Neuronal stem cell (in vitro differentiated cells): ENCODE measurements around the gene MAN2A1.
A peak's percentile ranks its signal among the peaks of the same experiment; 100 is the strongest.

Experiments
- DNase-seq: peaks from one replicate; pipeline ENCODE4 v3.0.0-alpha.2; 2013; ENCODE audit warnings: low spot score
- H2AFZ ChIP-seq: one replicate; pipeline ENCODE4 v1.6.1; 2013; ENCODE audit warnings: mild to moderate bottlenecking, low read length, inconsistent platforms
- H2AK5ac ChIP-seq: 2 replicates; pipeline ENCODE4 v1.6.1; 2013; ENCODE audit warnings: low read depth, mild to moderate bottlenecking, inconsistent platforms, low read length, moderate library complexity, mixed read lengths
- H2BK120ac ChIP-seq: 2 replicates; pipeline ENCODE4 v1.6.1; 2013; ENCODE audit warnings: low read depth, mild to moderate bottlenecking, inconsistent platforms, low read length, moderate library complexity, mixed read lengths
- H2BK12ac ChIP-seq: one replicate; pipeline ENCODE4 v1.6.1; 2013; ENCODE audit warnings: low read length, inconsistent platforms
- H2BK15ac ChIP-seq: 2 replicates; pipeline ENCODE4 v1.6.1; 2013; ENCODE audit warnings: mild to moderate bottlenecking, low read length, inconsistent platforms, mixed read lengths
- H2BK5ac ChIP-seq: one replicate; pipeline ENCODE4 v1.6.1; 2013; ENCODE audit warnings: inconsistent platforms, mild to moderate bottlenecking, low read length, moderate library complexity
- H3K14ac ChIP-seq: one replicate; pipeline ENCODE4 v1.6.1; 2013; ENCODE audit warnings: low read length, inconsistent platforms
- H3K18ac ChIP-seq: 2 replicates; pipeline ENCODE4 v1.6.1; 2013; ENCODE audit warnings: low read length, inconsistent platforms
- H3K23ac ChIP-seq: 2 replicates; pipeline ENCODE4 v1.6.1; 2013; ENCODE audit warnings: low read depth, mild to moderate bottlenecking, mixed read lengths, low read length, inconsistent platforms; ENCODE audit not compliant: poor library complexity
- H3K27ac ChIP-seq: replicated peaks from 3 replicates; pipeline ENCODE4 v1.5.1; 2013; ENCODE audit warnings: low read length, inconsistent platforms
- H3K27me3 ChIP-seq, 3 experiments: 2 replicates each; pipeline ENCODE4 v1.6.1; 2013; ENCODE audit warnings: low read length in 3 of 3, mild to moderate bottlenecking in 2 of 3, inconsistent platforms in 1 of 3, low read depth in 1 of 3, mixed read lengths in 1 of 3, moderate library complexity in 1 of 3; ENCODE audit not compliant: control insufficient read depth in 3 of 3, insufficient read depth in 3 of 3
- H3K36me3 ChIP-seq, 2 donors: replicated peaks in 1 of 2; 2 replicates each; pipeline ENCODE4 v1.6.1; 2013; ENCODE audit warnings: low read length in 2 of 2; ENCODE audit not compliant: control insufficient read depth in 2 of 2, insufficient read depth in 2 of 2
- H3K4ac ChIP-seq: 2 replicates; pipeline ENCODE4 v1.6.1; 2013; ENCODE audit warnings: inconsistent platforms, mild to moderate bottlenecking, low read length, moderate library complexity
- H3K4me1 ChIP-seq, 2 donors: 1 replicate in 1 of 2; 2 replicates in 1 of 2; pipeline ENCODE4 v1.6.1; 2013; ENCODE audit warnings: low read length in 2 of 2, low read depth in 1 of 2; ENCODE audit not compliant: control insufficient read depth in 2 of 2, insufficient read depth in 1 of 2
- H3K4me2 ChIP-seq: one replicate; pipeline ENCODE4 v1.6.1; 2013; ENCODE audit warnings: mild to moderate bottlenecking, low read length, inconsistent platforms; ENCODE audit not compliant: insufficient read depth, poor library complexity, severe bottlenecking
- H3K4me3 ChIP-seq, 2 donors: 2 replicates each; pipeline ENCODE4 v1.5.1; 2013; ENCODE audit warnings: low read length in 2 of 2, mild to moderate bottlenecking in 2 of 2, inconsistent platforms in 1 of 2, moderate library complexity in 1 of 2
- H3K79me1 ChIP-seq: one replicate; pipeline ENCODE4 v1.6.1; 2013; ENCODE audit warnings: low read depth, mild to moderate bottlenecking, inconsistent platforms, low read length, moderate library complexity
- H3K9ac ChIP-seq: one replicate; pipeline ENCODE4 v1.6.1; 2013; ENCODE audit warnings: mild to moderate bottlenecking, low read depth, low read length, inconsistent platforms; ENCODE audit not compliant: poor library complexity
- H3K9me3 ChIP-seq, 2 donors: replicated peaks in 1 of 2; 2 replicates each; pipeline versions ENCODE3 to v1.6.1; 2013; ENCODE audit warnings: low read length in 2 of 2, mild to moderate bottlenecking in 2 of 2, inconsistent platforms in 1 of 2, low read depth in 1 of 2, mixed read lengths in 1 of 2, moderate library complexity in 1 of 2; ENCODE audit not compliant: control insufficient read depth in 2 of 2, insufficient read depth in 1 of 2
- H4K8ac ChIP-seq: one replicate; pipeline ENCODE4 v1.6.1; 2013; ENCODE audit warnings: low read depth, mild to moderate bottlenecking, inconsistent platforms, low read length, moderate library complexity
- H4K91ac ChIP-seq: one replicate; pipeline ENCODE4 v1.6.1; 2013; ENCODE audit warnings: low read length, low read depth, mild to moderate bottlenecking, inconsistent platforms; ENCODE audit not compliant: poor library complexity
- WGBS, 2 donors: extraction: QIAGEN DNeasy Blood & Tissue Kit; methylation state at CpG; one replicate each; pipeline ENCODE4 v1.1.7; 2013; ENCODE audit warnings: missing lambda C conversion rate in 2 of 2, mixed read lengths in 1 of 2; ENCODE audit not compliant: insufficient read length in 2 of 2, insufficient replicate concordance in 1 of 2; ENCODE audit errors: extremely low coverage in 2 of 2; 5-methylcytosine and 5-hydroxymethylcytosine counted together

MAN2A1 gene

DNA sequence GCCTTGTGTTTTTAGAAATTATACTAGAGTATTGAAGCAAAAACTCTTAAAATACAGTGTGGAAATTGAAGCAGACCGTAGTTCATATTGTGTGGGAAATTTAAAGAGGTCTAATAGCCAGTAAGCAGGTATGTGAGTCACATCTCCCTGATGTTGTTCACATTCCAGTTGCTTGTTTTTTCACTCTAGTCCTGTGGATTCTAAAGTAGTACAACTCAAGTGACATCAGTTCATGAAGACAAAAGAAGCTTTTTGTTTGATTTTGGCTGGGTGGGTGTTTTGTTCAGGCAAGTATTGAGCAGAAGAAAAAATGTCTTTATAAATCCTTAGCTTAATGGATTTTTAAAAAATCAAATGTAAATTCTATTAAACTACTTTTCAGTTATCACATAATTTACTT is 216.2 kb downstream of the MAN2A1 start:
- peak; percentile 15 for DNase-seq
- no peak overlapping the region for H3K23ac ChIP-seq
- WGBS, 2 donors: no CpG with 5 or more reads among the region's 1 CpG

DNA sequence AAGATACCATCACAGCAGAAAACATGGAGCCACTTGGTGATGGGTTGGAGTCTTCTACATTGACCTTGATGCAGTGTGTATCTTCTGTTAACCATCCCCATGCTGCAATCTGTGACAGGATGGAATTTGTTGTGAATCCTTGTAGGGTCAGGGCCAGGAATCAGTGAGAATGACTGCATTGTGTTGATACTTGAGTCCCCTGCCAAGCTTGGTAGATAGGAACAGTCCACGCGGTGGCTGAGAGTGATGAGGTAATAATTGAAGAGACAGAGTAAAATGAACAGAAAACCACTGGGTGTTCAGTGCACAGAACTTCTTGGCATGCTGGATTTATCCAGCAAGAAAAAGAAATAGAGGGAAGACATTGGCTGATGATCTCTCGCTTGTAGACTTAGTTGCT is 217.5 kb downstream of the MAN2A1 start:
- no peak overlapping the region for H3K27ac ChIP-seq
- H3K27me3 ChIP-seq: no peaks in the 10 kb centered on the region
- no peak overlapping the region for H3K4me2 ChIP-seq
- peaks cover 11 to 12% of the 10 kb centered on the region in 2 donors for H3K4me1 ChIP-seq
- no CpG with 5 or more reads among the region's 3 CpGs for WGBS, 2 donors
- H2AK5ac ChIP-seq: no peak overlapping the region
- peak overlapping the region; percentile 68 for H3K18ac ChIP-seq
- no peak overlapping the region for H2AFZ ChIP-seq
- H3K36me3 ChIP-seq: no peaks in the 10 kb centered on the region
- no peak overlapping the region for H2BK12ac ChIP-seq
- H3K4me3 ChIP-seq: no peak overlapping the region
- H3K14ac ChIP-seq: no peak overlapping the region
- no peak overlapping the region for H3K9ac ChIP-seq
- H2BK120ac ChIP-seq: no peak overlapping the region
- H3K79me1 ChIP-seq: no peaks in the 10 kb centered on the region
- no peak overlapping the region for H4K91ac ChIP-seq
- H2BK5ac ChIP-seq: no peak overlapping the region
- DNase-seq: no peak
- no peaks in the 10 kb centered on the region for H3K9me3 ChIP-seq
- H3K4ac ChIP-seq: no peak overlapping the region
- H4K8ac ChIP-seq: no peak overlapping the region
- H3K23ac ChIP-seq: no peak overlapping the region
- H2BK15ac ChIP-seq: no peak overlapping the region

More for the DNA sequence above, 216.2 kb downstream of the MAN2A1 start:
- no peak overlapping the region for H4K91ac ChIP-seq
- H2AFZ ChIP-seq: no peak overlapping the region
- no peaks in the 10 kb centered on the region for H3K79me1 ChIP-seq
- no peak overlapping the region for H3K9ac ChIP-seq
- H2BK15ac ChIP-seq: no peak overlapping the region
- no peak overlapping the region for H3K27ac ChIP-seq
- no peak overlapping the region for H2AK5ac ChIP-seq
- H2BK12ac ChIP-seq: no peak overlapping the region
- no peaks in the 10 kb centered on the region for H3K9me3 ChIP-seq
- no peak overlapping the region for H2BK120ac ChIP-seq
- H3K4me1 ChIP-seq: peaks cover 10 to 12% of the 10 kb centered on the region in 2 donors
- no peak overlapping the region for H3K4ac ChIP-seq
- no peak overlapping the region for H3K4me3 ChIP-seq
- no peak overlapping the region for H4K8ac ChIP-seq
- H3K18ac ChIP-seq: no peak overlapping the region
- no peak overlapping the region for H2BK5ac ChIP-seq
- no peak overlapping the region for H3K4me2 ChIP-seq
- H3K14ac ChIP-seq: no peak overlapping the region
- H3K27me3 ChIP-seq: no peaks in the 10 kb centered on the region
- no peaks in the 10 kb centered on the region for H3K36me3 ChIP-seq

DNA sequence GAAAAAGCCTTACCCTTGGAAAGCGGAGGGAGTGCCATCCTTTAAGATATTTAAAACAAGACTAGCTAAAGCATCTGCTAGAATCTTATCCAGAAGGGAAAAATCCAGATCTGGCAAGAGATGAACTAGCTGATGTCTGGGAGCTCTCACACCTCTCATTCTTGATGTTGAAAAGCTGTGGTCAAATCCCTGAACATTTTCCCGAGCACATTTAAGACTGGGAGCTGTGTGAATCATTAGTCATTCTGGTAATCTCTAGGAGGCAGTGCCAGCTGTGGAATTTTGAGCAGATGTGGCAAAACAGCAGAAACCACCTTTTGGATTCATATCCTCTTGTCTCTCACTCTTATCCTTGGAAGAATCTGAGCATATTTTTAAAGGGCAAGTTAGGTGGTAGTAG is 218.0 kb downstream of the MAN2A1 start:
- no peak overlapping the region for H2BK15ac ChIP-seq
- no peaks in the 10 kb centered on the region for H3K79me1 ChIP-seq
- no peaks in the 10 kb centered on the region for H3K36me3 ChIP-seq
- no peak overlapping the region for H2BK120ac ChIP-seq
- no peak overlapping the region for H4K8ac ChIP-seq
- no peak overlapping the region for H3K18ac ChIP-seq
- no peak overlapping the region for H2BK12ac ChIP-seq
- H3K27ac ChIP-seq: no peak overlapping the region
- H3K27me3 ChIP-seq: no peaks in the 10 kb centered on the region
- WGBS, 2 donors: no CpG with 5 or more reads among the region's 2 CpGs
- H3K4me2 ChIP-seq: no peak overlapping the region
- H3K4me1 ChIP-seq: peaks cover 11 to 12% of the 10 kb centered on the region in 2 donors
- H3K4ac ChIP-seq: no peak overlapping the region
- no peak overlapping the region for H3K23ac ChIP-seq
- no peak overlapping the region for H3K9ac ChIP-seq
- H2BK5ac ChIP-seq: no peak overlapping the region
- no peak overlapping the region for H3K14ac ChIP-seq
- DNase-seq: no peak
- H4K91ac ChIP-seq: no peak overlapping the region
- H2AFZ ChIP-seq: no peak overlapping the region
- H3K4me3 ChIP-seq: no peak overlapping the region
- no peaks in the 10 kb centered on the region for H3K9me3 ChIP-seq
- H2AK5ac ChIP-seq: no peak overlapping the region

DNA sequence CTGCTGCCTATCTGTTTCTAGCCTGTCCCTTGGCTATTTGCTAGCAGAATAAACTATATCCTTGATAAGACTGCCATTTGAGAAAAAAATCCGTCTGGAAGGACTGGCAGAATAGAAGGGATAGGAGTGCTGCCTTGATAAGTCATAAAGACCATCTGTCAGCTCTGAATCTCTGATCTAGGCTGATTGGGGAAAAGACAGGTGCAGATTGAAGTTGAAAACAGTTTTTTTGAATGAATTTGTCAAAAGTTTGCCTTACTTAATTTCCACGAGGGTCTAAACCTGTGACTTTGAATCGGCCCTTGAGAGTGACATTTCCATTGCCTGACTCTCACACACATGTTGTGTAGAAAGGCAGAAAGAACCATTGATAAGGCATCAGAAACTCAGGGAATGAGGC is 218.6 kb downstream of the MAN2A1 start:
- H3K27ac ChIP-seq: no peak overlapping the region
- no peak overlapping the region for H2AFZ ChIP-seq
- no peak overlapping the region for H2BK120ac ChIP-seq
- no peak overlapping the region for H2BK15ac ChIP-seq
- H3K4me1 ChIP-seq: peaks cover 11 to 12% of the 10 kb centered on the region in 2 donors
- no peak overlapping the region for H2BK12ac ChIP-seq
- no peak overlapping the region for H2AK5ac ChIP-seq
- H3K9ac ChIP-seq: no peak overlapping the region
- H4K91ac ChIP-seq: no peak overlapping the region
- no peaks in the 10 kb centered on the region for H3K36me3 ChIP-seq
- no CpG with 5 or more reads among the region's 3 CpGs for WGBS, 2 donors
- no peak overlapping the region for H3K18ac ChIP-seq
- H3K79me1 ChIP-seq: no peaks in the 10 kb centered on the region
- no peak overlapping the region for H3K4ac ChIP-seq
- H3K23ac ChIP-seq: no peak overlapping the region
- H3K14ac ChIP-seq: no peak overlapping the region
- H3K4me2 ChIP-seq: no peak overlapping the region
- H3K9me3 ChIP-seq: no peaks in the 10 kb centered on the region
- no peak overlapping the region for H3K4me3 ChIP-seq
- DNase-seq: no peak
- H2BK5ac ChIP-seq: no peak overlapping the region
- H3K27me3 ChIP-seq: no peaks in the 10 kb centered on the region
- no peak overlapping the region for H4K8ac ChIP-seq
